PC-9 (cell line): ENCODE data around the gene MRRF.

Source experiments
- CTCF ChIP-seq: fragments of 200-600 bp; sonication (generic); conservative IDR thresholded peaks from 2 replicates; pipeline ENCODE4 v1.6.1; 2017; ENCODE audit warnings: mixed run types, antibody characterized with exemption, mild to moderate bottlenecking, moderate library complexity
- EZH2 ChIP-seq: fragments of 200-600 bp; sonication (generic); IDR thresholded peaks from 2 replicates; pipeline ENCODE4 v1.8.0; 2017; ENCODE audit warnings: antibody characterized with exemption, low read depth

DNA sequence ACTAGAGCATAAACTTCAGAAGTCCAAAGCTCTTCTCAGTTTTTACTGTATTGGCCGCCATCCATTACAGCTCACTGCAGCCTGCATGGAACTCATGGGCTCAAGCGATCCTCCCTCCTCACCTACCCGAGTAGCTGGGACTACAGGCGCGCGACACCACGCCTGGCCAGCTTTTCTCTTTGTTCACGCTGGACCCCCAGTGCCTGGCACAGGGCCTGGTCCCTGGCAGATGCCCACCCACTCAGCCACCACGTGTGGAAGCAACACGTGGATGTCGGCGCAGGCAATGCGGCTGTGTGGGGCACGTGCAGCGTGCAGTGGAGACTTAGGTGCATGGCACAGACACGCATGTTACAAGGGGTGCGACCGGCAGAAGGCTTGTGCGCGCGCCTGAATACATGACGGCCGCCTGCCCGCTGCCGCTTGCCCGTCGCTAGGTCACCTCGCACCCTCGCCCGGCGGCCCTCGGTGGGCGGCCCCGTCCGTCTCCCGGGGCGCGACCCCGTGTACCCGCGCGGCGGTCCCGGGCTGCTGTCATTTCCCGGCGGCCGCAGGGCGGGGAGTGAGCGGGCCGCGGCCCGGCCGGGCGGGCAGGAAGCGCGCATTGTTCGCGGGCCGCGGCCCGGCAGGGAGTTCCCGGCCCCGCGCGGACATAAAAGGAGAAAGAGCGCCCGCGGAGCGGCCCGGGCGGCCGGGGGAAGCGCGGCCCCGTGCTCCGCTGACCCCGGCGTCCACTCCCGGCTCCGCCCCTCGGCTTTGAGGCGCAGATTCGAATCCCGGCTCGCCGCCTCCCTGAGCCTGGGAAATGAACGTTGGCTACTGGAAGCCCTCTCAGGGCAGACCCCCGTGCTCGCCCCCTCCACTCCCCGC is 82.0 kb downstream of the MRRF start:
- TF ChIP-seq CTCF (no peak), EZH2 (peak; percentile 59; the same call in 1 of the 2 replicates)
